Upper lobe of right lung (tissue), 1 donor: ENCODE results near the gene C16orf96. TPM values are rescaled to one million over a fixed set of nuclear protein-coding genes. Genes with fewer than 3 reads are reported as not detected.

Experiments
- ATAC-seq: fragments of 200-7000 bp; cut with Tn5 transposase; one replicate; pipeline ENCODE4 v1.9.1; 2020; ENCODE audit warnings: mild to moderate bottlenecking, moderate library complexity
- DNase-seq: peaks from one replicate; pipeline ENCODE4 v3.0.0-alpha.2; 2020
- H3K27ac ChIP-seq: fragments of 200-600 bp; one replicate; pipeline ENCODE4 v1.8.0; 2022
- H3K27me3 ChIP-seq: fragments of 200-600 bp; one replicate; pipeline ENCODE4 v1.8.0; 2022; ENCODE audit warnings: mild to moderate bottlenecking
- H3K36me3 ChIP-seq: fragments of 200-600 bp; one replicate; pipeline ENCODE4 v1.8.0; 2022
- H3K4me1 ChIP-seq: fragments of 200-600 bp; one replicate; pipeline ENCODE4 v1.8.0; 2022
- H3K4me3 ChIP-seq: fragments of 200-600 bp; one replicate; pipeline ENCODE4 v1.8.0; 2022; ENCODE audit warnings: mild to moderate bottlenecking
- H3K9me3 ChIP-seq: fragments of 200-600 bp; one replicate; pipeline ENCODE4 v1.8.0; 2022
- intact Hi-C: fragments of 100-400 bp; cut with DNase I; formaldehyde crosslinking; loops from one replicate; pipeline ENCODE4 v1.11.0; 2022
- total RNA-seq: library from RNA; stranded (reverse); fragmentation: NEBNext Ultra II Directional; extraction: Animal tissue kit (Norgen Biotek cat#: 25700); gene quantifications from one replicate; pipeline ENCODE4 v1.2.1, GENCODE V29; 2021
- TF ChIP-seq, protein P1 (sequence below): fragments of 200-600 bp; IDR thresholded peaks from one replicate; pipeline ENCODE4 v1.8.0; 2022; ENCODE audit warnings: antibody characterized with exemption
- donor health status: DM: no; HTN: yes; CAD: no; lungs with severe emphysema.

C16orf96 gene
- total RNA-seq, 1 donor from 2014 or later = 0.32 TPM

DNA sequence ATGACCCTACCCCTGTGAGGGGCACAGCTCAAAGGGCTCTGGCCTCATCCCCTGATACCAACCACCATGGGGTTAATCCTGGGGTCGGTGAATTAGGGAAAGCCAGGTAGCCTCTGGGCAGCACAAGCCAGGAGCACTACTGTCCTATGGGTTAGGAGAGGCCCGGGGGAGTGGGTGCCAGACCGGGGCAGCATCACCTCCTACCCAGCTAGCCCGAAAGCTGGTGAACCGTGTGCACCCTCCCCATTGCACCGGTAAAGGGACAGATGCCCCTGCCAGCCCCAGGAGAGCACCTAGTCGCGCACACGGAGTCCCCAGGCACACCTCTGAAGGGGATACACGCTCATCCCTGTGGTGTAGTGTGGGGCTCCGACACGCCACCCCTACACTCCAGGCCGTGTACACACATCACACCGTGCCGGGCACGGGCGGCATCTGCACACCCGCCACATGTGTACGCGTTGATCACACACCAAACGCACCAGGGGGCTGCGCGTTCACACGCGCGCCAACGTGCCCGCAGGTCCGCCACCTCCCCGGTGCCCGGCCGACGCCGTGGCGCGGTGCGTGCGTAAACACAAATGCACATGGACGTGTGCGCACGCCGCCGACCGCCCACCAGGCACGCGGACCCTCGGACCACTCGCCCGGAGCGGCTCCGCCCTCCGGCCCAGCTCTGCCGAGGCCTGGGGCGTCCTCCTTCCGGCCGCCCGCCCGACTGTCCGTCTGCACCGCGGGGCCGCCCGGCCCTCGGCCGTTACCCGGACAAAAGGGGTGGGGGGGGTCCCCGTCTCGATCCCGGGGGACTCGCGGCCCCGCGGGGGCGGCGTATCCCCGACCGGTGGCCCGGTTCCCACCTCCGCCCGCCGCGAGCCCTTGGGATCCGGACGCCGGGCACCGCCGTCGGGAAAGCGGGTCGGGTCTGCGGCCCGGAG, 57.8 kb downstream of the C16orf96 start:
- Histone ChIP-seq H3K27ac (peak overlapping the region; percentile 79), H3K9me3 (no peaks in the 10 kb centered on the region), H3K4me1 (peaks cover 39% of the 10 kb centered on the region), H3K4me3 (peak overlapping the region; percentile 81), H3K36me3 (peaks cover 14% of the 10 kb centered on the region), H3K27me3 (no peaks in the 10 kb centered on the region)
- ATAC-seq (no peak), DNase-seq (peak; percentile 80)
- intact Hi-C loops = no loop called here
- TF ChIP-seq, protein P1, sequence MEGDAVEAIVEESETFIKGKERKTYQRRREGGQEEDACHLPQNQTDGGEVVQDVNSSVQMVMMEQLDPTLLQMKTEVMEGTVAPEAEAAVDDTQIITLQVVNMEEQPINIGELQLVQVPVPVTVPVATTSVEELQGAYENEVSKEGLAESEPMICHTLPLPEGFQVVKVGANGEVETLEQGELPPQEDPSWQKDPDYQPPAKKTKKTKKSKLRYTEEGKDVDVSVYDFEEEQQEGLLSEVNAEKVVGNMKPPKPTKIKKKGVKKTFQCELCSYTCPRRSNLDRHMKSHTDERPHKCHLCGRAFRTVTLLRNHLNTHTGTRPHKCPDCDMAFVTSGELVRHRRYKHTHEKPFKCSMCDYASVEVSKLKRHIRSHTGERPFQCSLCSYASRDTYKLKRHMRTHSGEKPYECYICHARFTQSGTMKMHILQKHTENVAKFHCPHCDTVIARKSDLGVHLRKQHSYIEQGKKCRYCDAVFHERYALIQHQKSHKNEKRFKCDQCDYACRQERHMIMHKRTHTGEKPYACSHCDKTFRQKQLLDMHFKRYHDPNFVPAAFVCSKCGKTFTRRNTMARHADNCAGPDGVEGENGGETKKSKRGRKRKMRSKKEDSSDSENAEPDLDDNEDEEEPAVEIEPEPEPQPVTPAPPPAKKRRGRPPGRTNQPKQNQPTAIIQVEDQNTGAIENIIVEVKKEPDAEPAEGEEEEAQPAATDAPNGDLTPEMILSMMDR = no peak

- TF ChIP-seq, protein P1 = no peak
- Histone ChIP-seq H3K27ac (peak within 1 kb of the TSS; percentile 79), H3K36me3 (peaks cover 5% of the 10 kb centered on the region), H3K27me3 (no peaks in the 10 kb centered on the region), H3K4me3 (peak within 1 kb of the TSS; percentile 81), H3K9me3 (no peaks in the 10 kb centered on the region), H3K4me1 (peaks cover 41% of the 10 kb centered on the region)
- peak; percentile 93 for DNase-seq
- intact Hi-C loops = no loop called here
- peak; percentile 78 for ATAC-seq
Observed at GRCh38 chr16:4614571-4615383, 58.6 kb downstream of the C16orf96 start, which contains the start of gene UBALD1. Gene UBALD1, minus strand, starts transcription at chr16:4614888. Its CDS starts 91 bp downstream, at chr16:4614797.

DNA sequence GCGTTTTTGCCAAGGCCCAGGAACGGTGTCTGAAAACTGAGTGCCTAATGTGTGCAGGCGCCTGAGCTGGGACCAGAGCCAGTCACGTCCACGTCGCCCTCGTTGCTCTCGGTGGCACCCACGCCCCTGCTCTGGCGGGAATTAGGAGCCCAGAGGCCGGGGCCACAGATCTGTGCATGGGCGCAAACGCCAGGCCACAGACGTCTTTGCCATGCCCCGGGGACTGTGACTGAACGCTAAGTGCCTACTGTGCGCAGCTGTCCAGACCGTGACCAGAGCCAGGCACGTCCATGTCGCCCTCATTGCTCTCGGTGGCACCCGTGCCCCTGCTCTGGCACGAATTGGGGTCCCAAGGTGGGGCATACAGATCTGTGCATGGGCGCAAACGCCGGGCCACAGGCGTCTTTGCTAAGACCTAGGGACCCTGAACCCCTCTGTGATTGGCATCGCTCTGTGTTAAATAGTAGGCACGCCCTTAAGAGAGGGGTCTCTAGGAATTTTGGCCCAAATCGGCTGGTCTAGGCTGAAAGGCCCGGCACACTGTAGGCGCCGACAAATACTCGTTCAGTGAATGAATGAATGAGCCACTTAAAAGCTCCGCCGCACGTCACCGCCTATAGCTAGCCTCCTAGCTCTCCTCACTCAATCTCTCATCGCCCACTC, 59.4 kb downstream of the C16orf96 start:
- no peaks in the 10 kb centered on the region for H3K36me3 ChIP-seq
- H3K27me3 ChIP-seq = no peaks in the 10 kb centered on the region
- H3K27ac ChIP-seq = peak overlapping the region; percentile 79
- peaks cover 41% of the 10 kb centered on the region for H3K4me1 ChIP-seq
- DNase-seq = no peak
- no peaks in the 10 kb centered on the region for H3K9me3 ChIP-seq
- intact Hi-C loops = no loop called here
- TF ChIP-seq, protein P1 = no peak
- ATAC-seq = no peak
- H3K4me3 ChIP-seq = peak overlapping the region; percentile 81

GRCh38 chr16:4616047-4616811, 60.1 kb downstream of the C16orf96 start:
- H3K36me3 ChIP-seq = no peaks in the 10 kb centered on the region
- peak; percentile 99 for DNase-seq
- H3K4me1 ChIP-seq = peaks cover 41% of the 10 kb centered on the region
- no peaks in the 10 kb centered on the region for H3K27me3 ChIP-seq
- peak overlapping the region; percentile 81 for H3K4me3 ChIP-seq
- intact Hi-C loops = no loop called here
- H3K9me3 ChIP-seq = no peaks in the 10 kb centered on the region
- peak; percentile 92 for ATAC-seq
- TF ChIP-seq, protein P1 = peak; percentile 56
- peak overlapping the region; percentile 95 for H3K27ac ChIP-seq

GRCh38 chr16:4617880-4618279, 61.7 kb downstream of the C16orf96 start:
- H3K27me3 ChIP-seq = no peaks in the 10 kb centered on the region
- DNase-seq = no peak
- TF ChIP-seq, protein P1 = no peak
- no peak overlapping the region for H3K27ac ChIP-seq
- ATAC-seq = no peak
- H3K36me3 ChIP-seq = no peaks in the 10 kb centered on the region
- H3K4me1 ChIP-seq = peaks cover 35% of the 10 kb centered on the region
- intact Hi-C loops = no loop called here
- H3K9me3 ChIP-seq = no peaks in the 10 kb centered on the region
- no peak overlapping the region for H3K4me3 ChIP-seq
